ENCODE data around the gene PPM1E.

DNA sequence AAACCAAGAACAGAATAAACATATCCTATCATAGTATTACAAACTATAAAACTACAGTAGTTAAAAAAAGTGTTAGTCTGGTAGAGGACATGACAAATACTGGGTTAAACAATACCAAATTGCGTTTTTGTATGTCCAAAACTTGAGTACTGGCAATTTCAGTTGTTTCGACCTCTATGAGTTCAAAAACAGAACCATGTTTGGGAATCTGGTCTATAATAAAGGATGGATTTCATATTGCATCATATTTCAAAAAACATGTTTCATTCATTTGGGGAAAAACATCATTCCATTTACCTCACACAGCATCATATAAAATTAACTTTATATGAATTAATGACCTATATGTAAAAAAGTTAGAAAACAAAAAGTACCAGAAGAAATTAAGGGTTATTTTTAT lies 269.3 kb downstream of the PPM1E start:
- TF ChIP-seq TAF1 (IDR thresholded peaks at IDR 0.05; ENCODE audit: borderline replicate concordance, insufficient read depth, low read length) (no peak), POLR2AphosphoS5 (IDR thresholded peaks at IDR 0.05; ENCODE audit: low read depth, low read length) (no peak)
